HepG2 (cell line): ENCODE measurements around the gene FUOM.

Experiments
- MTA3 ChIP-seq: sonication (generic); formaldehyde crosslinking; IDR thresholded peaks from 2 replicates; pipeline ENCODE4 v1.4.0; 2020; ENCODE audit warnings: missing genetic modification reagents
- PHF8 ChIP-seq: sonication (generic); formaldehyde crosslinking; IDR thresholded peaks from 2 replicates; pipeline ENCODE4 v1.5.0; 2020; ENCODE audit warnings: missing genetic modification reagents
- TF ChIP-seq, protein P1 (sequence below): sonication (generic); formaldehyde crosslinking; IDR thresholded peaks from 2 replicates; pipeline ENCODE4 v1.8.0; 2022; ENCODE audit warnings: missing genetic modification reagents, mild to moderate bottlenecking, inconsistent platforms, borderline replicate concordance
- TF ChIP-seq, protein P2 (sequence below): sonication (generic); formaldehyde crosslinking; IDR thresholded peaks from 2 replicates; pipeline ENCODE4 v1.5.0; 2020; ENCODE audit warnings: mild to moderate bottlenecking, missing genetic modification reagents, moderate library complexity

DNA sequence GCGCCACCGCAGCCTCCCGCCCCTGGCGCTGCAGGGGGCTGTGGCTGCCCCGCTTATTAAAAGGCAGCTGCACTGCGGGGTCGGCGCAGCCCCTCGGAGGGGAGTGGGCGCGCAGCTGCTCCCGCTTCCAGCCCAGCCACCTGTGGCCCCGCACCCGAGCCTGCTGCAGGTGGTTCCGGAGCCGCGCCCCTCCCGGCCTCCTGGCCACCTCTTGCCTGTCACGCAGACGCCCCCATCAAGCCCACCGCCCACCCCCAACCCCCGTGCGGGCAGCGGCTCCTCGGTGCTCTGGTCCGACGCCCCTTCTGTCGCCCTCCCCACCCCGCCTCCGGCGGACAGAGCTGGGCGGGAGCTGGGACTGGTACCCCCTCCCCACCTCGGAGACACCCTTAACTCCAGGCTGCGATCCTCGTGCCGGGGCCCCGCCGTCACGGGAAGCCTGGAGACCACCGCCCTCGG, 21.7 kb downstream of the FUOM start:
- TF ChIP-seq PHF8 (CRISPR knock-in tag) (no peak), MTA3 (CRISPR knock-in tag) (no peak)
- TF ChIP-seq, protein P1, sequence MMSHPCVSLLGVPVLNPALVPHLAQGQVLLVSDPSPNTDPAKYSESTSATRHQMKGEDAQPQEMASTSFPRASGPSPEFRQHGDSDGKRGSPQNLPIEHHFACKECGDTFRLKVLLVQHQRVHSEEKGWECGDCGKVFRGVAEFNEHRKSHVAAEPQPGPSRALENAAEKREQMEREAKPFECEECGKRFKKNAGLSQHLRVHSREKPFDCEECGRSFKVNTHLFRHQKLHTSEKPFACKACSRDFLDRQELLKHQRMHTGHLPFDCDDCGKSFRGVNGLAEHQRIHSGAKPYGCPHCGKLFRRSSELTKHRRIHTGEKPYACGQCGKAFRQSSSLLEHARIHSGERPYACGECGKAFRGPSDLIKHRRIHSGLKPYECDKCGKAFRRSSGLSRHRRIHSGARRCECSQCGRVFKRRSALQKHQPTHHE (CRISPR knock-in tag): no peak
- TF ChIP-seq, protein P2, sequence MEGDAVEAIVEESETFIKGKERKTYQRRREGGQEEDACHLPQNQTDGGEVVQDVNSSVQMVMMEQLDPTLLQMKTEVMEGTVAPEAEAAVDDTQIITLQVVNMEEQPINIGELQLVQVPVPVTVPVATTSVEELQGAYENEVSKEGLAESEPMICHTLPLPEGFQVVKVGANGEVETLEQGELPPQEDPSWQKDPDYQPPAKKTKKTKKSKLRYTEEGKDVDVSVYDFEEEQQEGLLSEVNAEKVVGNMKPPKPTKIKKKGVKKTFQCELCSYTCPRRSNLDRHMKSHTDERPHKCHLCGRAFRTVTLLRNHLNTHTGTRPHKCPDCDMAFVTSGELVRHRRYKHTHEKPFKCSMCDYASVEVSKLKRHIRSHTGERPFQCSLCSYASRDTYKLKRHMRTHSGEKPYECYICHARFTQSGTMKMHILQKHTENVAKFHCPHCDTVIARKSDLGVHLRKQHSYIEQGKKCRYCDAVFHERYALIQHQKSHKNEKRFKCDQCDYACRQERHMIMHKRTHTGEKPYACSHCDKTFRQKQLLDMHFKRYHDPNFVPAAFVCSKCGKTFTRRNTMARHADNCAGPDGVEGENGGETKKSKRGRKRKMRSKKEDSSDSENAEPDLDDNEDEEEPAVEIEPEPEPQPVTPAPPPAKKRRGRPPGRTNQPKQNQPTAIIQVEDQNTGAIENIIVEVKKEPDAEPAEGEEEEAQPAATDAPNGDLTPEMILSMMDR (CRISPR knock-in tag): no peak
